HG03103 (cell line): ENCODE data around the gene PIK3C2G.

Experiments
- ATAC-seq: cut with Tn5 transposase; IDR thresholded peaks from one replicate; pipeline ENCODE4 v1.9.1; 2021; ENCODE audit warnings: low read depth; ENCODE audit not compliant: unreplicated experiment

PIK3C2G gene

DNA sequence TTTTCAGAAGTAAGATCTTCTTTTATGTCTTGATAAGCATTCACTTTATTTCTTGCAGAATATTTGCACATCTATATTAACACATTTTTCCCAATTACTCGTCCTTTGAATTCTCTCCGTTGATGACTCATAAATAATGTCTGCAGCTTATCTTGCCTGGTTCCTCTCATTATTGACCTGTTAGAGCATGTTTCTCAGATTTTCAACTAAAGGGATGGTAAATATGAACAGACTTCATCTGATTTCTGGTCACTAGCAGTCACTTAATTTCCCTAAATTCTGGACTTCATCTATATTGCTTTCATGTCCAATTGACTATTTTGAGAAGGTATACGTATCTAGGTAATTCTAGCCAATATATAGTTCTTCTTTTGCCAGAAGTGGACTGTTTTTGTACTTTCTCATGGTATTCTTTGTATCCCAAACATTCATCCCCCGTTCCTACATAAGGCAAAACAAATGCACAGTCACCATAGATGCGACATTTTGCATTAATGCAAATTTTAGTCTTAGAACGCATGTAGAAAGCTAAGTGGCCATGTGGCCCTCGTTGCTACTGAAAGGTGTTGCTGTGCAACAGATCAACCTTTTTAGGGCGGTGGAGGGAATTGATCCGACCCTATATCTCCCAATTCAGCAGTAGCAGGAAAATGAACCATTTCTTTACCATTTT, 6.2 kb downstream of the PIK3C2G start:
- ATAC-seq, result no peak

- ATAC-seq, result no peak
Observed at GRCh38 chr12:18270958-18271460, 9.7 kb downstream of the PIK3C2G start.

- no peak for ATAC-seq
Observed at GRCh38 chr12:18275981-18276380, 14.7 kb downstream of the PIK3C2G start.

- ATAC-seq, result no peak
Observed at GRCh38 chr12:18277196-18277595, 15.9 kb downstream of the PIK3C2G start.

GRCh38 chr12:18280728-18281127, 19.4 kb downstream of the PIK3C2G start:
- no peak for ATAC-seq

DNA sequence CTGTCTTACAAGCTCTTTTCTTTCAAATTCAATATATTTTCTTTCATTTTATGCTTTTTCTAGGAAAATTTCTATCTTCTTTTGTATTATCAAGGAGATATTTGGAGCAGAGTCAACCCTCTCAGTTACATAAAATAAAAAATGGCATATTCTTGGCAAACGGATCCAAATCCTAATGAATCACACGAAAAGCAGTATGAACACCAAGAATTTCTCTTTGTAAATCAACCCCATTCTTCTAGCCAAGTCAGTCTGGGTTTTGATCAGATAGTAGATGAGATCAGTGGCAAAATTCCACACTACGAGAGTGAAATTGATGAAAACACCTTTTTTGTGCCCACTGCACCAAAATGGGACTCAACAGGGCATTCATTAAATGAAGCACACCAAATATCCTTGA, 20.6 kb downstream of the PIK3C2G start:
- ATAC-seq, result no peak

GRCh38 chr12:18283831-18284230, 22.5 kb downstream of the PIK3C2G start:
- ATAC-seq, result no peak

DNA sequence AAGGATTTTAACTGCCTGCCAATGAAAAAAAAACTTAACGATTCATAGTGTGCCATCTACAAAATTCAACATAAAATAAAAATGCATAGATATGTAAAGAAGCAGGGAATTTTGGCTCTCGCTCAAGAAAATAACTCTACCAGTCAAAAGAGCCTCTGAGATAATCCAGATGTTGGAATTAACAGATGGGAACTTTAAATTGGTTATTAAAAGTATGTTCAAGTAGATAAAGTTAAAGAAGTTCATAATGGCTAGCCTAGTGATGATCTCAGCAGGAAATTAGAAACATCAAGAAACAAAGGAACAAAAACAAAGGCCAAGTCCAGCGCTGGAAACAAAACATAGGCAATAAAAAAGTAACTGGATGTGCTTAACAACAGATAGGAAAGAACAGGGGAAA, 23.1 kb downstream of the PIK3C2G start:
- no peak for ATAC-seq

DNA sequence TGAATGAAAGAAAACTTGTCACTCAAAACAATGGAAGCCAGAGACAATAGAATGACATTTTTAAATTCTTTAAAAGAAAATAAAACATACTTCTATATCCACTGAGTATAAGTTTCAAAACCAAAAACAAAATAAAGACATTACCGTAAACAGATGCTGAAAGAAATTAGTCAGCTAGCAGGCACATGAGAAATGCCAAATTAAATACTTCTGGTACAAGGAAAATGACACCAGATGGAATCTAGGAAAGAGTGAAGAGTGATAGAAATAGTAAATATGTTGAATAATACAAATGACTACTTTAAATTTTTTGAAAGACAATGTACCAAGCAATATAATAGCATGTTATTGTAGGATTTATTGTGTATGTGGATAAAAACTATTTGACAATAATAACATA, 23.8 kb downstream of the PIK3C2G start:
- no peak for ATAC-seq

GRCh38 chr12:18290386-18290785, 29.1 kb downstream of the PIK3C2G start:
- no peak for ATAC-seq

DNA sequence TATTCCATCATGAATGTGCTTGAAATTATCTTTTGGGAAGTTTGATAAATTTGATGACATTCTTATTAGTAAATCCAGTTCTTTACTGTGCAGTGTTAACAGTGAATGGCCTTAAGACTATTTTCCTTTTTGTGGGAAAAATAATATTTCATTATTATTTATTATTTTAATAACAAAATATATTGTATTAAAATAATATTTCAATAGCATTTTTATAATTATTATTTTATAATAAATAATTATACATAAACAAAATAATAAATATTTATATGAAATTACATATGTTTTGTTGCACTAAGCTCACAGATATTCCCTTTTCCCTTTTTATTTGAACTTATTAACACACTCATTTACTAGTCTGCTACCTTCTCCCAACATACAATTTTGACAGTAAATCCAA, 33.6 kb downstream of the PIK3C2G start:
- ATAC-seq, result no peak

DNA sequence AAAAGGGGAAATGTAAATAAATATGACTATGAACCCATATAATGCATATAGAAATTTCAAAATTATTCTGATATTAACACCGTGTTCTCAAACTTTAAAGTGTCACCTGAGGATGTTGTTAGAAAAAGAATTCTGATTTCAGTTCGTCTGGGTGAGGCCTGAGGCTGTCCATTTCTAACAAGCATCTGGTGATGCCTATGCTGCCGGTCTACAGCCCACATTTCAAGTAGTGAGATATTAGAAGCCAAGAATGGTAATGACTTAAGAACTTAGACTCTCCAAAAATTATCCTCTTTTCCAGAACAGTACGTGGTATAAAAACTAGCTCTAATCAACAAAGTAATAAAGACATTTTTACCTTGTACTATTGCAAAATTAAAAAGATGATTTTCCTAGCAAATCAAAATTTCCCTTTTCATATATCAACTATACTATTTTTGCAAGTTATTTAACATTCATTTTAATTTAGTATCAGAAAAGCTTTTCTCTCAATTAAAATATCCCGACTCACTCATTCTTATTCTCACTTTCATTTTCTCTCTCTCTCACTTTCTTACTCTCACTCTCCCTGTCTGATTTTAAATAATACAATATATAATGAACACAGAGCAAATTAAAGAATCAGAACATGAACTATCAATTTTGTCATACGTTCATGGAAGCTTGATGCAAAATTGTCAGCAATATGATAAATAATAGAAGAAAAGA, 35.0 kb downstream of the PIK3C2G start:
- no peak for ATAC-seq

DNA sequence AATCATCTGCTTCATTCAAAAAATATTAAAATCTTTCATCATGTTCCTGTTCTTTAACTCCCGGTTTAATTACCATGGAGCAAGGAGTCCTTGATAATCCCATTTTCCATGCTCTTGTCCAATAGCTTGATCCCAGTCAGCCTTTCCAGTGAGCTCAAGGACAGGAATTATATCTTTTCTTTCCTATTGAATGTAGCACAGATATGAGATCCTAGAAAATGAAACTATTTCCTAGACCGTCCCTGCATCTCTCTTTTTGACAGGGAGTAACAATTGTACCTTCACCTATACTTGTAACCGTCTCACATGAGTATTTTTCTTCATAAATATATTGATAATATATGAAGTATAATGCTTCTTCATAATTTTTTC, 35.6 kb downstream of the PIK3C2G start:
- no peak for ATAC-seq

DNA sequence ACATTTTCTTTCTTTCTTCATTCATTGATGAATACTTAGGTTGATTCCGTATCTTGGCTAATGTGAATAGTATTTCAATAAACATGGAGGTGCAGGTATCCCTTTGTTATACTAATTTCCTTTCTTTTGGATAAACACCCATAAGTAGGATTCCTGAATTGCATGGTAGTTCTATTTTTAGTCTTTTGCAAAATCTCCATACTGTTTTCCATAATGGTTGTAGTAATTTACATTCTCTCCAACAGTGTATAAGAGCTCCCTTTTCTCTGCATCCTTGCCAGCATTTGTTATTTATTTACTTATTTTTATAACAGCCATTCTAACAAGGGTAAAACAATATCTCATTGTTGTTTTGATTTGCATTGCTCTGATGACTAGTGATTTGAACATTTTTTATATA, 36.6 kb downstream of the PIK3C2G start:
- ATAC-seq, result no peak

- ATAC-seq, result no peak
Observed at GRCh38 chr12:18302809-18303430, 41.6 kb downstream of the PIK3C2G start.

- no peak for ATAC-seq
Observed at GRCh38 chr12:18304609-18305008, 43.3 kb downstream of the PIK3C2G start.

DNA sequence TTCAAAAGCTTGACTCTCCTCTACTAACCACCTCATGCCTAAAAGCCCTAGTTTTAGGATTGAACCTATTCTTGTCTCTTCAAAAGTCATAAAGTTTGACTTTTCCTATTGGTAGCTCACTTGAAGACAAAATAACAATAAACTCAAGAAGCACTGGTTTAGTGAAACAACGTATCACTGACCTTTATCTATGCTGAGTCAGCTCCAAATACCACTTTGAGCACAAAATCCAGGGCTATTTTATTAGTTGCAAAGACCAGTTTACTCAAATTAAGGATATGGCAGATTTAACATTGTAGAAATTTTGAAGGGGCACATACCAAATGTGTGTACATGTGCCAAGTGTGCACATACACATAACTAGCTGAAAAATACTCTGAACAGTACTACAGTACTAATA, 45.0 kb downstream of the PIK3C2G start:
- no peak for ATAC-seq

GRCh38 chr12:18313306-18313705, 52.0 kb downstream of the PIK3C2G start:
- no peak for ATAC-seq

- no peak for ATAC-seq
Observed at GRCh38 chr12:18320036-18320617, 58.8 kb downstream of the PIK3C2G start.

DNA sequence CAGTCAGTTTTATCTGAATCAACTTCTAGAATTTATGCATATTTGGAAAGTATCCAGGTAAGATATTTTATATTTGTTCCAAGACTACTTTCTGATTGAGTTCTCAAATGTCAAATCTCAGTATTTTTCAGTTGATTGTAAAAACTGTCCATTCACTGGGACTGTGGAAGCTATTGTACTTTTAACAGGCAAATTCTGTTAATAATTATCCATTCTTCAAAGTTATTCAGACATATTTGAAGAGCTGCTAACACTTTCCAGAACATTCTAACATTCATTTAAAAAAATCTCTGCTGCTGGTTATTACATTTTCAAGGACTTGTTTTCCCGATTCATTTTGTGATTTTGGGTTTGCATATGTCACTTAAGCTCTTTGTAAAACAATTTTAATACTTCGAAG, 59.7 kb downstream of the PIK3C2G start:
- no peak for ATAC-seq

DNA sequence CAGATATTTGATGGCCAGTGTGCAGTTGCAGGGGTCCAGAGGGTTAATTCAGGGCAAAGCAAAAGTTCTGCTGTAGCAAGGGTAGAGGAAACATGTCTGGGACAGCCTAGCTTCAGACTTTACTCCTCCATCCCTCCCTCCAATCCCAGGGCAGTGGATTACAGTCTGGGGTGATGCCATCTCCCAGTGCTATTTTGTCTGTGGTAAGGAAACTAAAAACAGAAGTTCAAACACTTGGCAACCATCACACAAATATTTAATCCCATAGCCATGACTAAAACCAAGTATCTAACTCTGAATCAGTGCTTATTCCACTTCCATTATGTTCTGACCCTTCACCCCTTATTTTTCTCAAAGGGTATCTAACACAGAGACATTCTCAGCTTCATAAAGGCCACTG, 61.8 kb downstream of the PIK3C2G start:
- ATAC-seq, result no peak
